Tibial nerve (tissue), 4 donors: ENCODE measurements around the gene ASH1L.
"Not testable (repeated sequence)": the region's sequence is repeated elsewhere in the genome, so short reads cannot be mapped to it uniquely, and the experiment has no call there.

ENCODE experiments used
- EP300 ChIP-seq, 2 donors: sonication (generic); formaldehyde crosslinking; IDR thresholded peaks; one replicate each; pipeline ENCODE4 v1.6.1; 2017; ENCODE audit warnings: antibody characterized with exemption in 2 of 2, mild to moderate bottlenecking in 1 of 2
- TF ChIP-seq, protein P1 (sequence below), 5 experiments: fragments of 200-600 bp in 3 of 5; fragments of 450-650 bp in 2 of 5; sonication (generic) in 3 of 5; IDR thresholded peaks; one replicate each; pipeline ENCODE4 v1.5.1; 2016 to 2019; ENCODE audit warnings: antibody characterized with exemption in 5 of 5, mild to moderate bottlenecking in 3 of 5, moderate library complexity in 2 of 5

DNA sequence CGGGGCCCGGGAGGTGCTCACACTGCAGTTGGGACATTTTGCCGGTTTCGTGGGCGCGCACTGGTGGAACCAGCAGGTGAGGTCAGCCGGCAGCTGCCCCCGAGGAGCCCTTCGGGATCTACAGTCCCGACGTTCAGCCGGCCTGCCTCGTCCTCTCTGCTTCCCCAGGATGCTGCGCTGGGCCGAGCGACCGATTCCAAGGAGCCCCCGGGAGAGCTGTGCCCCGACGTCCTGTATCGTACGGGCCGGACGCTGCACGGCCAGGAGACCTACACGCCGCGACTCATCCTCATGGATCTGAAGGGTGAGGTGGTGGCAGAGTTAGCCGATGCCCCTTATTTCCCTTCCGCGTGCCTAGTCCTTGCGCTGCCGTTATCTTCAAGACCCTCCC is 47.6 kb upstream of the ASH1L start:
- TF ChIP-seq EP300 (IDR thresholded peaks at IDR 0.05), result not testable (repeated sequence)
- TF ChIP-seq, protein P1, sequence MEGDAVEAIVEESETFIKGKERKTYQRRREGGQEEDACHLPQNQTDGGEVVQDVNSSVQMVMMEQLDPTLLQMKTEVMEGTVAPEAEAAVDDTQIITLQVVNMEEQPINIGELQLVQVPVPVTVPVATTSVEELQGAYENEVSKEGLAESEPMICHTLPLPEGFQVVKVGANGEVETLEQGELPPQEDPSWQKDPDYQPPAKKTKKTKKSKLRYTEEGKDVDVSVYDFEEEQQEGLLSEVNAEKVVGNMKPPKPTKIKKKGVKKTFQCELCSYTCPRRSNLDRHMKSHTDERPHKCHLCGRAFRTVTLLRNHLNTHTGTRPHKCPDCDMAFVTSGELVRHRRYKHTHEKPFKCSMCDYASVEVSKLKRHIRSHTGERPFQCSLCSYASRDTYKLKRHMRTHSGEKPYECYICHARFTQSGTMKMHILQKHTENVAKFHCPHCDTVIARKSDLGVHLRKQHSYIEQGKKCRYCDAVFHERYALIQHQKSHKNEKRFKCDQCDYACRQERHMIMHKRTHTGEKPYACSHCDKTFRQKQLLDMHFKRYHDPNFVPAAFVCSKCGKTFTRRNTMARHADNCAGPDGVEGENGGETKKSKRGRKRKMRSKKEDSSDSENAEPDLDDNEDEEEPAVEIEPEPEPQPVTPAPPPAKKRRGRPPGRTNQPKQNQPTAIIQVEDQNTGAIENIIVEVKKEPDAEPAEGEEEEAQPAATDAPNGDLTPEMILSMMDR (IDR thresholded peaks at IDR 0.05), result not testable (repeated sequence)
